Smooth muscle cell (in vitro differentiated cells): ENCODE results near the gene AHCY. TPM values are rescaled to one million over a fixed set of nuclear protein-coding genes. Genes with fewer than 3 reads are reported as not detected.

ENCODE experiments used
- DNase-seq: peaks from one replicate; lab custom pipeline; 2025; ENCODE audit not compliant: unreplicated experiment; lab: John Stamatoyannopoulos, UW
- H2AFZ ChIP-seq: fragments of 200-600 bp; sonication (generic); 2 replicates; pipeline ENCODE4 v1.6.0; 2016; ENCODE audit warnings: antibody characterized with exemption, low read depth, mild to moderate bottlenecking
- H3F3A ChIP-seq: fragments of 200-600 bp; sonication (generic); 2 replicates; pipeline ENCODE4 v1.6.0; 2017; ENCODE audit warnings: antibody characterized with exemption, low read depth
- H3K27ac ChIP-seq: fragments of 200-600 bp; sonication (generic); 2 replicates; pipeline ENCODE4 v1.5.1; 2016; ENCODE audit warnings: low read depth, mild to moderate bottlenecking
- H3K27me3 ChIP-seq: fragments of 200-600 bp; sonication (generic); 2 replicates; pipeline ENCODE4 v1.6.1; 2016; ENCODE audit warnings: low read depth, mild to moderate bottlenecking
- H3K36me3 ChIP-seq: fragments of 200-600 bp; sonication (generic); 2 replicates; pipeline ENCODE4 v1.5.1; 2016; ENCODE audit warnings: low read depth
- H3K4me1 ChIP-seq: fragments of 200-600 bp; sonication (generic); 2 replicates; pipeline ENCODE4 v1.5.1; 2016; ENCODE audit warnings: low read depth
- H3K4me2 ChIP-seq: fragments of 200-600 bp; sonication (generic); 2 replicates; pipeline ENCODE4 v1.6.0; 2016; ENCODE audit warnings: mild to moderate bottlenecking
- H3K4me3 ChIP-seq: fragments of 200-600 bp; sonication (generic); 2 replicates; pipeline ENCODE4 v1.5.1; 2016; ENCODE audit warnings: mild to moderate bottlenecking
- H3K79me2 ChIP-seq: fragments of 200-600 bp; sonication (generic); 2 replicates; pipeline ENCODE4 v1.6.0; 2016; ENCODE audit warnings: low read depth, mild to moderate bottlenecking
- H3K9ac ChIP-seq: fragments of 200-600 bp; sonication (generic); 2 replicates; pipeline ENCODE4 v1.6.0; 2016; ENCODE audit warnings: low read depth
- H3K9me3 ChIP-seq: fragments of 200-600 bp; sonication (generic); replicated peaks from 2 replicates; pipeline ENCODE4 v1.5.1; 2016; ENCODE audit warnings: low read depth
- H4K20me1 ChIP-seq: fragments of 200-600 bp; sonication (generic); 2 replicates; pipeline ENCODE4 v1.6.0; 2016; ENCODE audit warnings: low read depth
- CTCF ChIP-seq: fragments of 200-600 bp; sonication (generic); IDR thresholded peaks from 2 replicates; pipeline ENCODE4 v1.5.1; 2017; ENCODE audit warnings: borderline replicate concordance, mild to moderate bottlenecking, antibody characterized with exemption; ENCODE audit not compliant: insufficient read depth, poor library complexity, severe bottlenecking
- WGBS: methylation state at CpG from one replicate; pipeline ENCODE4 v1.1.7; 2016; ENCODE audit warnings: low lambda C conversion rate; 5-methylcytosine and 5-hydroxymethylcytosine counted together
- polyA plus RNA-seq: library from polyadenylated mRNA; unstranded; fragments of >200 nt; fragmentation: Nextera tagmentation; extraction: Ambion mirVana; gene quantifications from 2 replicates; pipeline ENCODE4 v1.2.1, GENCODE V29; 2016
- total RNA-seq: library from RNA; depleted of rRNA; stranded (reverse); fragments of >200 nt; gene quantifications from 2 replicates; pipeline ENCODE4 v1.2.3, GENCODE V29; 2014

Gene AHCY
- total and polyA plus RNA-seq, 2 experiments from 2014 or later: 39.4 to 73.8 TPM

GRCh38 chr20:34312544-34313217 is 9.5 kb upstream of the AHCY start:
- H3K79me2 ChIP-seq: no peaks in the 10 kb centered on the region
- H3K4me3 ChIP-seq: peak overlapping the region; percentile 36
- H3K27ac ChIP-seq: no peak overlapping the region
- no peaks in the 10 kb centered on the region for H3F3A ChIP-seq
- no peaks in the 10 kb centered on the region for H4K20me1 ChIP-seq
- peaks cover 9% of the 10 kb centered on the region for H3K27me3 ChIP-seq
- peak; percentile 38 for DNase-seq
- peaks cover 14% of the 10 kb centered on the region for H3K4me1 ChIP-seq
- H3K9ac ChIP-seq: no peak overlapping the region
- no peaks in the 10 kb centered on the region for H3K9me3 ChIP-seq
- H3K4me2 ChIP-seq: peak overlapping the region; percentile 87
- no peaks in the 10 kb centered on the region for H3K36me3 ChIP-seq
- TF ChIP-seq CTCF: peak; percentile 98
- H2AFZ ChIP-seq: peak overlapping the region; percentile 67
- WGBS: 9% methylated on average over 14 of the region's 14 CpGs

GRCh38 chr20:34312024-34312460 is 8.9 kb upstream of the AHCY start:
- Histone ChIP-seq H4K20me1 (no peaks in the 10 kb centered on the region), H3K9ac (no peak overlapping the region), H3K4me1 (peaks cover 14% of the 10 kb centered on the region), H2AFZ (peak overlapping the region; percentile 34), H3K27ac (no peak overlapping the region), H3K36me3 (no peaks in the 10 kb centered on the region), H3K9me3 (no peaks in the 10 kb centered on the region), H3F3A (no peaks in the 10 kb centered on the region), H3K27me3 (peaks cover 9% of the 10 kb centered on the region), H3K4me2 (peak overlapping the region; percentile 87), H3K4me3 (peak overlapping the region; percentile 36), H3K79me2 (no peaks in the 10 kb centered on the region)
- DNase-seq: no peak
- 24% methylated on average over 11 of the region's 11 CpGs for WGBS
- TF ChIP-seq CTCF: no peak

- peaks cover 9% of the 10 kb centered on the region for H3K27me3 ChIP-seq
- peak overlapping the region; percentile 87 for H3K4me2 ChIP-seq
- no peak overlapping the region for H3K27ac ChIP-seq
- H3K36me3 ChIP-seq: no peaks in the 10 kb centered on the region
- no peaks in the 10 kb centered on the region for H3K9me3 ChIP-seq
- no peaks in the 10 kb centered on the region for H3K79me2 ChIP-seq
- H3K4me1 ChIP-seq: peaks cover 14% of the 10 kb centered on the region
- peak overlapping the region; percentile 36 for H3K4me3 ChIP-seq
- H3F3A ChIP-seq: no peaks in the 10 kb centered on the region
- no peak overlapping the region for H2AFZ ChIP-seq
- peak; percentile 5 for TF ChIP-seq CTCF
- no peaks in the 10 kb centered on the region for H4K20me1 ChIP-seq
- no peak overlapping the region for H3K9ac ChIP-seq
- 12% methylated on average over 43 of the region's 45 CpGs for WGBS
- no peak for DNase-seq
Observed at GRCh38 chr20:34311118-34312023, 8.2 kb upstream of the AHCY start.
